ENCODE data around the gene RSRP1.
"Not testable (repeated sequence)": the region's sequence is repeated elsewhere in the genome, so short reads cannot be mapped to it uniquely, and the experiment has no call there.

- TF ChIP-seq POLR2A (IDR thresholded peaks at IDR 0.05): not testable (repeated sequence)
- TF ChIP-seq CTCF (IDR thresholded peaks at IDR 0.05 in 4 of 5, conservative IDR thresholded peaks at IDR 0.05 in 1 of 5): peak in 1 of 5 experiments; percentile 35
Observed at GRCh38 chr1:25266554-25267287, 19.5 kb upstream of the RSRP1 start.
